GM12878 (cell line): ENCODE measurements around the gene LGALS1. TPM values are rescaled to one million over a fixed set of nuclear protein-coding genes. Genes with fewer than 3 reads are reported as not detected.

Source experiments
- ATAC-seq: fragments of 200-7000 bp; cut with Tn5 transposase; 3 replicates; pipeline ENCODE4 v1.9.1; 2020; ENCODE audit warnings: mild to moderate bottlenecking, moderate library complexity
- Bru-seq: library from RNA; stranded (reverse); fragments of 400-500 nt; gene quantifications from one replicate; lab custom pipeline; 2021; lab: Mats Ljungman, UMichigan
- BruChase-seq, 2 experiments: library from RNA; stranded (reverse); fragments of 400-500 nt; gene quantifications; one replicate each; lab custom pipeline; 2021; lab: Mats Ljungman, UMichigan
- BruUV-seq: library from RNA; stranded (reverse); fragments of 400-500 nt; replicated peaks from 2 replicates; lab custom pipeline; 2021; lab: Mats Ljungman, UMichigan
- CTCF ChIA-PET: fragments of 300-600 bp; sonication (Branson Sonifier 250); formaldehyde crosslinking; extraction: SDS; loops from one replicate; lab custom pipeline; 2021; ENCODE audit warnings: inconsistent platforms; lab: Yijun Ruan, JAX
- POLR2A ChIA-PET: fragments of 350-600 bp; formaldehyde crosslinking; extraction: SDS; loops from one replicate; lab custom pipeline; 2021; ENCODE audit warnings: inconsistent platforms; lab: Charles Lee
- RAD21 ChIA-PET: fragments of 300-600 bp; sonication (Branson Sonifier 250); formaldehyde crosslinking; loops from one replicate; lab custom pipeline; 2023; ENCODE audit warnings: antibody characterized with exemption; ENCODE audit not compliant: unreplicated experiment; lab: Charles Lee
- SMC1A ChIA-PET: fragments of 300-600 bp; sonication (Branson Sonifier 250); formaldehyde crosslinking; loops from one replicate; lab custom pipeline; 2023; ENCODE audit not compliant: unreplicated experiment, uncharacterized antibody; lab: Charles Lee
- DNase-seq: peaks from one replicate; pipeline ENCODE4 v3.0.0-alpha.2; 2011; ENCODE audit warnings: low read depth, low spot score
- FAIRE-seq: peaks from 3 replicates; lab custom pipeline; 2011; peaks lifted over from hg19 to GRCh38; lab: Jason Lieb, UNC
- H2AFZ ChIP-seq: 2 replicates; pipeline ENCODE4 v1.6.0; 2011; ENCODE audit warnings: low read depth, low read length, control low read depth; ENCODE audit not compliant: control insufficient read depth
- H3K27ac ChIP-seq: 2 replicates; pipeline ENCODE4 v1.5.1; 2011; ENCODE audit warnings: control low read depth; ENCODE audit not compliant: control insufficient read depth, insufficient read depth
- H3K27me3 ChIP-seq, 2 experiments: replicated peaks in 1 of 2; 2 replicates each; pipeline versions ENCODE4 v1.6.0 to v1.6.1; 2011; ENCODE audit warnings: low read length in 1 of 2; ENCODE audit not compliant: control insufficient read depth in 2 of 2, insufficient read depth in 2 of 2
- H3K36me3 ChIP-seq, 2 experiments: 2 replicates each; pipeline ENCODE4 v1.5.1; 2011; ENCODE audit warnings: low read length in 1 of 2; ENCODE audit not compliant: control insufficient read depth in 2 of 2, insufficient read depth in 2 of 2
- H3K4me1 ChIP-seq: 2 replicates; pipeline ENCODE4 v1.6.1; 2011; ENCODE audit warnings: mild to moderate bottlenecking, low read length, moderate library complexity, mixed read lengths; ENCODE audit not compliant: control insufficient read depth, insufficient read depth
- H3K4me2 ChIP-seq: 2 replicates; pipeline ENCODE4 v1.6.0; 2011; ENCODE audit warnings: control low read depth; ENCODE audit not compliant: control insufficient read depth, insufficient read depth
- H3K4me3 ChIP-seq: fragments of 200-600 bp; sonication (generic); 2 replicates; pipeline ENCODE4 v1.5.1; 2016
- H3K79me2 ChIP-seq: 2 replicates; pipeline ENCODE4 v1.6.0; 2011; ENCODE audit warnings: low read length; ENCODE audit not compliant: control insufficient read depth, insufficient read depth
- H3K9ac ChIP-seq: 2 replicates; pipeline ENCODE4 v1.8.0; 2011; ENCODE audit warnings: low read length, control low read depth, mixed read lengths; ENCODE audit not compliant: control insufficient read depth, insufficient read depth
- H3K9me3 ChIP-seq: replicated peaks from 3 replicates; pipeline ENCODE4 v1.5.1; 2011; ENCODE audit warnings: mild to moderate bottlenecking, low read length; ENCODE audit not compliant: control insufficient read depth, insufficient read depth
- H4K20me1 ChIP-seq: 2 replicates; pipeline ENCODE4 v1.6.0; 2011; ENCODE audit not compliant: control insufficient read depth, insufficient read depth
- DPF2 ChIP-seq: fragments of 450-650 bp; IDR thresholded peaks from 2 replicates; pipeline ENCODE4 v1.6.1; 2017; ENCODE audit warnings: mild to moderate bottlenecking
- HDAC6 ChIP-seq: fragments of 200-600 bp; sonication (generic); IDR thresholded peaks from one replicate; pipeline ENCODE4 v1.8.0; 2017; ENCODE audit warnings: antibody characterized with exemption; ENCODE audit not compliant: unreplicated experiment
- IKZF2 ChIP-seq, 2 experiments: fragments of 450-650 bp; IDR thresholded peaks; 2 replicates each; pipeline ENCODE4 v1.6.1; 2017; ENCODE audit warnings: mild to moderate bottlenecking in 2 of 2, moderate library complexity in 2 of 2
- KLF5 ChIP-seq: fragments of 450-650 bp; IDR thresholded peaks from 2 replicates; pipeline ENCODE4 v1.6.1; 2014; ENCODE audit warnings: mild to moderate bottlenecking; ENCODE audit not compliant: partially characterized antibody
- NFYA ChIP-seq: IDR thresholded peaks from 2 replicates; pipeline ENCODE4 v1.6.1; 2011; ENCODE audit warnings: low read depth, mild to moderate bottlenecking, low read length, improper control_type of control experiment, borderline replicate concordance
- PML ChIP-seq: IDR thresholded peaks from 2 replicates; pipeline ENCODE4 v1.6.1; 2012; ENCODE audit warnings: low read length, inconsistent platforms
- SMAD5 ChIP-seq: IDR thresholded peaks from 2 replicates; pipeline ENCODE4 v1.6.1; 2016; ENCODE audit warnings: antibody characterized with exemption, low read depth
- WGBS: methylation state at CpG from one replicate; pipeline ENCODE4 v1.1.6; 2016; ENCODE audit warnings: low lambda C conversion rate; ENCODE audit not compliant: insufficient replicate concordance, insufficient coverage; ENCODE audit errors: missing lambda C conversion rate; 5-methylcytosine and 5-hydroxymethylcytosine counted together
- in situ Hi-C: fragments of 300-500 bp; cut with MboI; formaldehyde crosslinking; loops from 9 replicates; pipeline ENCODE4 v1.14.3; 2018; ENCODE audit warnings: mixed read lengths
- intact Hi-C: fragments of 100-400 bp; cut with micrococcal nuclease; formaldehyde crosslinking; loops from one replicate; pipeline ENCODE4 v1.14.2; 2022; ENCODE audit not compliant: unreplicated experiment
- long read RNA-seq, 2 experiments: library from polyadenylated mRNA; unstranded; transcript quantifications; one replicate each; pipeline ENCODE4 v2.0.0, GENCODE V29; 2019 to 2020
- polyA minus RNA-seq, 3 experiments: library from RNA; depleted of rRNA, polyadenylated mRNA; stranded (reverse); fragments of >200 nt; gene quantifications; 2 replicates each; pipeline ENCODE4 v1.2.3, GENCODE V29; 2011
- polyA plus RNA-seq, 11 experiments: library from polyadenylated mRNA; depleted of rRNA in 4 of 11; unstranded in 6 of 11; stranded (reverse) in 5 of 11; fragments of >200 nt; fragmentation: Nextera tagmentation in 4 of 11; fragmentation: Illumina TruSeq in 1 of 11; extraction: Ambion mirVana in 4 of 11; extraction: Trizol in 1 of 11; gene quantifications; 1 replicate in 1 of 11; 2 replicates in 10 of 11; pipeline versions ENCODE4 v1.2.1 to v1.2.3, GENCODE V29; 2011 to 2016; ENCODE audit warnings: inconsistent platforms in 2 of 11, missing spikeins in 2 of 11, low read depth in 1 of 11
- total RNA-seq, 4 experiments: library from RNA; depleted of rRNA in 3 of 4; stranded (reverse); fragments of >200 nt in 3 of 4; fragmentation: Illumina TruSeq in 1 of 4; extraction: Trizol in 1 of 4; gene quantifications; 2 replicates each; pipeline versions ENCODE4 v1.2.1 to v1.2.3, GENCODE V29; 2013 to 2021
- TF ChIP-seq, protein P1 (sequence below): fragments of 450-650 bp; conservative IDR thresholded peaks from 2 replicates; pipeline ENCODE4 v1.6.1; 2017; ENCODE audit warnings: mild to moderate bottlenecking, moderate library complexity
- TF ChIP-seq, protein P2 (sequence below): fragments of 450-650 bp; IDR thresholded peaks from 2 replicates; pipeline ENCODE4 v1.6.1; 2017; ENCODE audit warnings: low read depth, mild to moderate bottlenecking, moderate library complexity
- TF ChIP-seq, protein P3 (sequence below): fragments of 450-650 bp; IDR thresholded peaks from 2 replicates; pipeline ENCODE4 v1.6.1; 2016; ENCODE audit warnings: mild to moderate bottlenecking

LGALS1 gene
- total RNA-seq (2013; cell fraction: nucleolus; rRNA removed) = 71.4 and 74.1 TPM in 2 replicates
- total RNA-seq (2014; rRNA removed) = 1,028 and 1,163 TPM in 2 replicates
- total RNA-seq (2014; rRNA removed; fragmentation: Illumina TruSeq; extraction: Trizol) = 508 and 518 TPM in 2 replicates
- total RNA-seq (2021) = 636 and 637 TPM in 2 replicates
- polyA plus RNA-seq (2011; ENCODE audit: low read depth) = 1,837 TPM
- polyA plus RNA-seq (2011; rRNA removed) = 690 and 1,889 TPM in 2 replicates
- 2,989 and 3,872 TPM in 2 replicates for polyA plus RNA-seq (2011; cell fraction: cytosol; rRNA removed)
- 1,936 and 2,514 TPM in 2 replicates for polyA plus RNA-seq (2011; cell fraction: nucleus; rRNA removed)
- polyA plus RNA-seq (2012) = 1,111 and 1,241 TPM in 2 replicates
- polyA plus RNA-seq (2014; fragmentation: Illumina TruSeq; extraction: Trizol) = 56.5 and 312 TPM in 2 replicates
- 100 to 1,000 TPM; 571 TPM for polyA plus RNA-seq (2014; fragmentation: Nextera tagmentation; extraction: Ambion mirVana)
- polyA plus RNA-seq (2014; rRNA removed) = 1,386 and 1,631 TPM in 2 replicates
- 100 to 1,000 TPM; 777 to 791 TPM for polyA plus RNA-seq (2016; fragmentation: Nextera tagmentation; extraction: Ambion mirVana)
- 796 and 1,494 TPM in 2 replicates for polyA minus RNA-seq (2011; rRNA and poly(A)+ RNA removed)
- polyA minus RNA-seq (2011; cell fraction: cytosol; rRNA and poly(A)+ RNA removed) = 213 and 229 TPM in 2 replicates
- 191 and 194 TPM in 2 replicates for polyA minus RNA-seq (2011; cell fraction: nucleus; rRNA and poly(A)+ RNA removed)
- Bru-seq, nascent RNA = percentile 97 among the genes with signal in this experiment
- BruChase-seq, experiment 1, labeled RNA remaining after a 6-hour chase = percentile 98 among the genes with signal in this experiment
- BruChase-seq, experiment 2, labeled RNA remaining after a 2-hour chase = percentile 96 among the genes with signal in this experiment
- long read RNA-seq, experiment 1, transcript LGALS1-201 (4 exons, 560 nt) = major isoform, 699 of 743 reads
- long read RNA-seq, experiment 1, partial matches to known transcripts = 4 of 743 reads
- long read RNA-seq, experiment 1, other reads (novel, unspliced or antisense) = 38 of 743 reads
- long read RNA-seq, experiment 2, transcript LGALS1-201 (4 exons, 560 nt) = major isoform, 1,039 of 1,064 reads
- long read RNA-seq, experiment 2, partial matches to known transcripts = 7 of 1,064 reads
- long read RNA-seq, experiment 2, other reads (novel, unspliced or antisense) = 17 of 1,064 reads

DNA sequence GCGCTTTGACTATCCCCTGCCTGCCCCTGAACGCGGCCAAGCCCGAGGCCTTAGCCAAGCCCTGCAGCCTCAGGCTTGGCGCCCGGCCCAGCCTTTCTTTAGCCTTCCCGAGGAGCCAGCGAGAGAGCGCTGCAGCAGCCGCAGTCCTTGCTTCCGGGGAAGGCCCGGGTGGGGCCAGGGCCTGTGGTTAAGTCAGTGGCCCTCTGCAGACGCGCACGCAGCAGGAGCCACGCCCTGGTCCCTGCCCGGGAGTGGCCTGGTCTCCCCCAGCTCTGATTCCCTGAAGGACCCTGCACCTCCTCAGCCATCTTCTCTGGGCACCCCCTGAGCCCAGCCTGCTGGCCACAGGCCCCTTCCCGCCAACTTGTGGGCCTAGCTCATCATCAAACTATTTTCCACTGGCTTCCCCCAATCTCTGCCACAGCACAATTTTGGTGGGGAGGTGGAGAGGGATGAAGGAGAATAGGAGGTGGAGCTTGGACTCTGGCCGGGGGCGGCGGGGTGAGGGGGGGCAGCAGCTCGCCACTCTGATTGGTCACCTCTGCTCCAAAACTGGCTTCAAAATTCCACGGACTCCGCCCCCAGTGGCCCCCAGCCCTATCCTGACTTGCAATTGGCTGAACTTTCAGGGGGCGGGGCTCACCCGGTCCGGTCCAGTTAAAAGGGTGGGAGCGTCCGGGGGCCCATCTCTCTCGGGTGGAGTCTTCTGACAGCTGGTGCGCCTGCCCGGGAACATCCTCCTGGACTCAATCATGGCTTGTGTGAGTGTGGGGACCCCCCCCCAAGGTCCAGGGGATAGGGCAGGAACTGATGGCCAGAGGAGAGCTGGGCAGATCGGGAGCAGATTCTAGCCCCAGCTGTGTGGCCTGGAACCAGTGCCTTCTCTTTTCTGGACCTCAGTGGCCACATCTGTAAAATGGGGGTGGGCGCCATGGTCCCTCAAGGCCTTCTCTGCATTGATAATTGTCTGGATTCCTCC lies at the start of gene LGALS1:
Gene LGALS1 (plus strand): TSS at position 686 of the 979 bp plus-strand sequence. CDS start 67 bp downstream, at position 753.
- ChIA-PET CTCF (interaction anchor here (0.9 to 19.9 kb wide), 6 partner anchors 8 to 68 kb away, joined by 3 to 414 read pairs (median 172); partner anchors contain the start of genes GGA1, NOL12, PDXP and SH3BP1), RAD21 (interaction anchor here (1.1 to 5.1 kb wide), 8 partner anchors 15 to 68 kb away, joined by 3 to 112 read pairs (median 22); partner anchors contain the start of genes GGA1, PDXP and SH3BP1), SMC1A (interaction anchor here (0.9 to 10.9 kb wide), 11 partner anchors 11 to 70 kb away, joined by 4 to 98 read pairs (median 5); partner anchors contain the start of genes GGA1 and PDXP), POLR2A (interaction anchor here (0.5 to 14.0 kb wide), 16 partner anchors 8 to 409 kb away, joined by 3 to 209 read pairs (median 4); partner anchors contain the start of genes GGA1, MICALL1, NOL12 and PDXP)
- Histone ChIP-seq H3K9me3 (no peaks in the 10 kb centered on the region), H3K4me3 (peak within 1 kb of the TSS; percentile 91), H3K4me1 (peaks cover 28% of the 10 kb centered on the region), H3K27ac (peak within 1 kb of the TSS; percentile 85), H3K4me2 (peak within 1 kb of the TSS; percentile 97), H4K20me1 (no peaks in the 10 kb centered on the region), H3K79me2 (peaks cover 30% of the 10 kb centered on the region), H2AFZ (peak within 1 kb of the TSS; percentile 77), H3K36me3 (peaks cover 2% of the 10 kb centered on the region in 2 experiments; a peak in 1 of 4 replicates), H3K9ac (peak within 1 kb of the TSS; percentile 78), H3K27me3 (no peaks in the 10 kb centered on the region)
- in situ Hi-C loops (no loop called here), intact Hi-C loops (no loop called here)
- FAIRE-seq (peak; percentile 70), DNase-seq (no peak), ATAC-seq (peak; percentile 82)
- WGBS = 1% methylated on average over 34 of the region's 34 CpGs
- no TSS peak for BruUV-seq
- TF ChIP-seq, protein P1, sequence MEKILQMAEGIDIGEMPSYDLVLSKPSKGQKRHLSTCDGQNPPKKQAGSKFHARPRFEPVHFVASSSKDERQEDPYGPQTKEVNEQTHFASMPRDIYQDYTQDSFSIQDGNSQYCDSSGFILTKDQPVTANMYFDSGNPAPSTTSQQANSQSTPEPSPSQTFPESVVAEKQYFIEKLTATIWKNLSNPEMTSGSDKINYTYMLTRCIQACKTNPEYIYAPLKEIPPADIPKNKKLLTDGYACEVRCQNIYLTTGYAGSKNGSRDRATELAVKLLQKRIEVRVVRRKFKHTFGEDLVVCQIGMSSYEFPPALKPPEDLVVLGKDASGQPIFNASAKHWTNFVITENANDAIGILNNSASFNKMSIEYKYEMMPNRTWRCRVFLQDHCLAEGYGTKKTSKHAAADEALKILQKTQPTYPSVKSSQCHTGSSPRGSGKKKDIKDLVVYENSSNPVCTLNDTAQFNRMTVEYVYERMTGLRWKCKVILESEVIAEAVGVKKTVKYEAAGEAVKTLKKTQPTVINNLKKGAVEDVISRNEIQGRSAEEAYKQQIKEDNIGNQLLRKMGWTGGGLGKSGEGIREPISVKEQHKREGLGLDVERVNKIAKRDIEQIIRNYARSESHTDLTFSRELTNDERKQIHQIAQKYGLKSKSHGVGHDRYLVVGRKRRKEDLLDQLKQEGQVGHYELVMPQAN = peak; percentile 77
- TF ChIP-seq, protein P2, sequence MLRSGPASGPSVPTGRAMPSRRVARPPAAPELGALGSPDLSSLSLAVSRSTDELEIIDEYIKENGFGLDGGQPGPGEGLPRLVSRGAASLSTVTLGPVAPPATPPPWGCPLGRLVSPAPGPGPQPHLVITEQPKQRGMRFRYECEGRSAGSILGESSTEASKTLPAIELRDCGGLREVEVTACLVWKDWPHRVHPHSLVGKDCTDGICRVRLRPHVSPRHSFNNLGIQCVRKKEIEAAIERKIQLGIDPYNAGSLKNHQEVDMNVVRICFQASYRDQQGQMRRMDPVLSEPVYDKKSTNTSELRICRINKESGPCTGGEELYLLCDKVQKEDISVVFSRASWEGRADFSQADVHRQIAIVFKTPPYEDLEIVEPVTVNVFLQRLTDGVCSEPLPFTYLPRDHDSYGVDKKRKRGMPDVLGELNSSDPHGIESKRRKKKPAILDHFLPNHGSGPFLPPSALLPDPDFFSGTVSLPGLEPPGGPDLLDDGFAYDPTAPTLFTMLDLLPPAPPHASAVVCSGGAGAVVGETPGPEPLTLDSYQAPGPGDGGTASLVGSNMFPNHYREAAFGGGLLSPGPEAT = peak; percentile 61; the same call in 1 of the 2 replicates
- TF ChIP-seq KLF5 = no peak
- peak; percentile 78 to 80; a peak in 3 of 4 replicates for TF ChIP-seq IKZF2 (IDR thresholded peaks at IDR 0.05)
- peak; percentile 26; the same call in 1 of the 2 replicates for TF ChIP-seq DPF2
- TF ChIP-seq, protein P3, sequence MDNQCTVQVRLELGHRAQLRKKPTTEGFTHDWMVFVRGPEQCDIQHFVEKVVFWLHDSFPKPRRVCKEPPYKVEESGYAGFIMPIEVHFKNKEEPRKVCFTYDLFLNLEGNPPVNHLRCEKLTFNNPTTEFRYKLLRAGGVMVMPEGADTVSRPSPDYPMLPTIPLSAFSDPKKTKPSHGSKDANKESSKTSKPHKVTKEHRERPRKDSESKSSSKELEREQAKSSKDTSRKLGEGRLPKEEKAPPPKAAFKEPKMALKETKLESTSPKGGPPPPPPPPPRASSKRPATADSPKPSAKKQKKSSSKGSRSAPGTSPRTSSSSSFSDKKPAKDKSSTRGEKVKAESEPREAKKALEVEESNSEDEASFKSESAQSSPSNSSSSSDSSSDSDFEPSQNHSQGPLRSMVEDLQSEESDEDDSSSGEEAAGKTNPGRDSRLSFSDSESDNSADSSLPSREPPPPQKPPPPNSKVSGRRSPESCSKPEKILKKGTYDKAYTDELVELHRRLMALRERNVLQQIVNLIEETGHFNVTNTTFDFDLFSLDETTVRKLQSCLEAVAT = peak; percentile 40; the same call in 1 of the 2 replicates
- peak; percentile 44; the same call in 1 of the 2 replicates for TF ChIP-seq PML
- TF ChIP-seq HDAC6 = no peak
- TF ChIP-seq SMAD5 = 0 out of 2 replicates have a peak, but pooled peaks have one; percentile 16
- TF ChIP-seq NFYA = peak; percentile 8; the same call in 1 of the 2 replicates
